SKM-1 (cell line): ENCODE data around the gene RBP3.

ENCODE experiments used
- DNase-seq: peaks from one replicate; lab custom pipeline; 2025; ENCODE audit not compliant: unreplicated experiment; lab: John Stamatoyannopoulos, UW

RBP3 gene

DNA sequence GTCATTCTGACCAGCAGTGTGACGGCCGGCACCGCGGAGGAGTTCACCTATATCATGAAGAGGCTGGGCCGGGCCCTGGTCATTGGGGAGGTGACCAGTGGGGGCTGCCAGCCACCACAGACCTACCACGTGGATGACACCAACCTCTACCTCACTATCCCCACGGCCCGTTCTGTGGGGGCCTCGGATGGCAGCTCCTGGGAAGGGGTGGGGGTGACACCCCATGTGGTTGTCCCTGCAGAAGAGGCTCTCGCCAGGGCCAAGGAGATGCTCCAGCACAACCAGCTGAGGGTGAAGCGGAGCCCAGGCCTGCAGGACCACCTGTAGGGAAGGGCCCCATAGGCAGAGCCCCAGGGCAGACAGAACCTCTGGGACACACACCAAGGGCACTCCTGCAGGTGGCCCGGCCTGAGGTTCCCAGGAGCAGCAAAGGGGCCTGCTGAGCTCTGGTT is 9.0 kb downstream of the RBP3 start:
- DNase-seq: no peak

- DNase-seq: no peak
Observed at GRCh38 chr10:47357911-47358310, 9.7 kb downstream of the RBP3 start.

DNA sequence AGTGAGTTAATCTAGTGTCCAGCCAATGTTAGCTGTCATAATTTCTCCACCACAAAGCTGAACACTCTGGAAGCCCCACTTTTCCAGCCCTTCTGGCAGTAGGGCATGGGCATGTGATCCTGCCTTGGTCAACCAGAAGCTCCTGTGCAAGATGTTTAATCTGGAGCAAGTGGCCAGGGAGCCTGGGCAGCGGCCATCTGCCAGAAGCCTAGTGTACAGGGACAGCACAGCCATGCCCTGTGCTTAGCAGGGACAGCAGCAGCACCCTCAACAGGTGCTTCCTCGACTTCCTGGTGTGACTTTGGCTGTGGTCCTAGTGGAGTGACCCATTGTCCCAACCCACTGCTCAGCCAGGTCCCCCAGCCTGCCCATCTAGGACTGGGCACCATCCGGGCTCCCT is 10.3 kb downstream of the RBP3 start:
- DNase-seq: no peak

- DNase-seq: no peak
Observed at GRCh38 chr10:47359101-47359500, 10.9 kb downstream of the RBP3 start.

DNA sequence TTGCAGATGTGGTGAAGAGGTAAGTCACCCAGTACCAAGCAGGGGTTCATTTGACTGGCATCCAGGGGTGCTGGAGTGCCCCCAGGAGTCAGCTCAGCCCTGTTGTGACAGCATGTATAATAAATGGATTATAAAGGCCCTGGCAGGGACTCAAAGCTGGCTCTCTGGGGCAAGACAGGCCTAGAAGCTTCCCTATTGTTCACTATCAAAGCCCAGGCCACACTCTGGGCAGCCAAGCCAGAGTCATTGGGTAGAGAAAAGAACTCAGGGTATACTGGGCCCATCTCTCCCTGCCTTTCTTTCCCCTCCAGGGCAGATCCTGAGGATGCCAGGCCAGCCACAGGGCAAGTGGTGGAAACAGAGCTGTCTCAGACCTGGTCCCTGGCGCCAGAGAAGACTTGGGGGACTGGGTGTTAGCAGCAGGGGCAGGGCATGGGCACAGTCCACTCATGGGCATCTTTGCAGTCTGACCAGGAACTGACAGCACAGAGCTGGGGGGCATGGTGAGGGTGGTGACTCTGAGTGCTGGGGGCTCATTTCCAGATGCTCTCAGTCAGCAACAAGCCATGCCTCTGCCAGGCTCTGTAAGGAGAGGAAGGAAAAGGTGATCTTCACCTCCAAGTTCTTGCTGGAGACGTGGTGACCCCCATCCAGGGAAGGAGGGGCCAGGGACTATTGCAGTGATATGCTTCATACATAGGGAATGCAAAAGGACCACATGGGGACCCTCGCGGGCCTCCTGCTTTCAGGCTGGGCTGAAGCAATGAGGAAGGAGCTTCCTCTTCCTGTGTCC is 11.7 kb downstream of the RBP3 start:
- DNase-seq: no peak

DNA sequence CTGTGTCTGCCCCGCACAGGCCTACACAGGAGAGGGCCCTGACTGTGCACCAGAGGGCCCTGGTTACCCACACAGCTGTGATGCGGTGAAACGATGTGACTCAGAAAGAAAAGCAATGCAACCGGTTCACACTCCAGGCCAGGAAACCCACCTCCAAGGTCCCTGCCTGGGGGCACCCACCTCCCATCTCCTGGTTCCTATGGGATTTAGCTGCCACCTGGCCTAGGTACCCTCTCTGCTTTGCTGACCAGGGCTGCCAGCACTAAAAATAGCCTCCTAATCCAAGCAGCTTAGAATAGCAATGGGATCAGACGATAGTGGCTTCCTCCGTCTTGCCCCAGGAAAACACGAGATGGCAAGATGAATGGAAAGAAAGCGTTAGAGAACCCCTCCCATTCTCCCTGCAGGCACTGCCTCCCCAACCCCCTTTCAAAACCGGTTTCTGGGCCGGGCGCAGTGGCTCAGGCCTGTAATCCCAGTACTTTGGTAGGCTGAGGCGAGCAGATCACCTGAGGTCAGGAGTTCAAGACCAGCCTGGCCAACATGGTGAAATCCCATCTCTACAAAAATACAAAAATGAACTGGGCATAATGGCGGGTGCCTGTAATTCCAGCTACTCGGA is 12.4 kb downstream of the RBP3 start:
- no peak for DNase-seq

DNA sequence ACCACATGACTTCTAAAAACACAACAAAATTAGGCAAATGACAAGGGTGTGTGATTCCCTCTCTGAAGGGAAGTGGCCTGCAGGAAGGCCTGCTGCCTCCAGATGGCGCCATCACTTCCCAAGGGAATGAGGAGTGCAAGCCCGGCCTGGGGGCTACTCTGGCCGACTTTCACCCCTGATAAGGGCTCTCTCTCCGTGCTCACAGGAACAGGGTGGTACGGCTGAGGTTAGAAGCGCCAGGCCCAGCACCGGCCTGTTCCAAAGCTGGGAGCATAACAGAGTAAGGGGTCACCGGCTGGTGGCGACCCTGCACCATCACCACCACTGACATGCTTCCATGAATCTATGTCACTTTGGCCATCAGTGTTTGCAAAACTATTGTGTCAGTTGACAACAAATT is 13.1 kb downstream of the RBP3 start:
- DNase-seq: no peak

DNA sequence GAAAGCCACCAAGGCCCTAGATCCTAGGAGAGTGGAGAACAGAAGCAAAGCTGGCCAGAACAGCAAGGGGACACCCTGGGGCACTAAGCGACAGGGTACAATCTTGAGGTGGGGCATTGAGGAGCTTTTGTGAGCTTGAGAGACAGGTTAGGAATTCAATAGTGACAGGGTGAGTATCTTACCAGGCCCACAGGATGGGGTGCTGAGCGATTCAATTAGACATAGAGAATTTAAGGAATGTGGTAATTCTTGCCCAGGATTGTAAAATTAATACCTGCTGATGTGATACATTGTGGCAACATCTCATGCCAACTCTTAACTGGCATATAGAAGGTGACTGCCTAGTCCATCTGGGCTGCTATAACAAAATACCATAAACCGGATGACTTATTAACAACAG is 14.0 kb downstream of the RBP3 start:
- no peak for DNase-seq

DNA sequence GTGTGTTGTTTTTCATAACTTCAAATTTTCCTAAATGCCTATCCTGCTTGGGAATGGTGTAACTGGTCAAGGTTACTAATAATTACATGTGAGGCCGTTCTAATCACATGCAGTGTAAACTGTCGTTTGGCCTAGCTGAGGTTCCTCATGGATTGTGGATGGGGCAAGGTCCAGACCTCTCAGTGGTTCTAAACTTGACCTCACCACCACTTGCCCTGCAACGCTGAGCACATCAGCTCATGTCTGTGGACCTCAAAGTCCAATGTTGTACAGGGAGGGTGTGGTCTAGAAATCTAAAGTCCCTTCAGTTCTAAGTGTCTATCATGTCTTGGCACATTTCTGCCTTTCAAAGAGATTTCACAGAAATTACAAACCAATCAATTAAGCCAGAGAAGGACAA is 15.6 kb downstream of the RBP3 start:
- DNase-seq: no peak

- no peak for DNase-seq
Observed at GRCh38 chr10:47364366-47364765, 16.2 kb downstream of the RBP3 start.

- no peak for DNase-seq
Observed at GRCh38 chr10:47364911-47365310, 16.7 kb downstream of the RBP3 start.

- no peak for DNase-seq
Observed at GRCh38 chr10:47365431-47366180, 17.4 kb downstream of the RBP3 start.

DNA sequence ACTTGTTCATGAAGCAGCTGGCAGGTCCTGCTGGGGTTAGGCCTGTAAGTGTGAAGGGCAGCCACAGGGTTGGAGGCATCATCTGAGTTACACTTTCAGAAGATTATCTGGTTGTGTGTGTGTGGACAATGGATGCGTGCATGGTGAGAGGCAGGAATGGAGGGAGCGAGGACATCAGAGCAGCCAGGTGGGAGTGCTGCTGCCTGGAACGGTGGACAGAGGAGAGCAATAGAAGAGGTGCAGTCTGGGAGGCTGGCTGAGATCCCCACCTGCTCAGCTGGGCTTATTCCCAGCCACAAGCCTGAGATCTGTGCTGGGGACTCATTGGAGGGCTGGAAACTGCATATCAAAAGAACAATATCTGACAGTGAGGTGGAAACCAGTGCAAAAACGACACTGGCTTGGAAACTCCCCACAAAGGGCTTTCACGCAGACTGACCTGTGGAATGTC is 18.0 kb downstream of the RBP3 start:
- no peak for DNase-seq

DNA sequence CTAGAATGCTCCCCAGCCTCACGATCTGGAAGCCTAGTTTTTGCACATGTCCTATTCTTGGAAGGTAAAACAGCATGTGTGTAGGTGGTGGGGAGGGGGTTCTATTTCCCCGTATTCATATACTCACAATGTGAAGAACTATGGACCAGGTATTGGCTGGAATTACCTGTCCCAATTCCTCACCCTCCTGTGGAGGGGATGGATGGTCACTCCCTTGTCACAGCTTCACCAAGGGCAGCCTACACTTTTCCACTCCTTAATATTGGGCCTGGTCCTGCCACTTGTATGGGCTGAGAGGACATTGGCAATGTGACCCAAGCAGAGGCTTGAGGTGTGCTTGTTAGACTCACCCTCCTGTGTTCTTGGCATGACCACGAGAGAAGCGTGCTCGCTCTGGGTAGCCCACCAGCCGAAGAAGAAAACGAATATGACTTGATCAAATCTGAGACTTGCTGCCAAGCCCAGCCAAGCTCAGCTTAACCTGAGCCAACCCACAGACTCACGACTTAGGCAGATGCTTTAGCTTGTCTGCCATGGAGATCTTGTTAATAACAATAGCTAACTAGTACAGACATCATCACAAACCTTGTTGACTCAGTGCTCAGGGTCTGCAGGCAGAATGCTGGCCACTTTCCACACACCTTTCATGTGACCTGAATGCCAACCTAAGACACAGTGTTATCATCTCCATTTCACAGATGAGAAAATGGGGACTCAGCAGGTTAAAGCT is 18.7 kb downstream of the RBP3 start:
- no peak for DNase-seq

DNA sequence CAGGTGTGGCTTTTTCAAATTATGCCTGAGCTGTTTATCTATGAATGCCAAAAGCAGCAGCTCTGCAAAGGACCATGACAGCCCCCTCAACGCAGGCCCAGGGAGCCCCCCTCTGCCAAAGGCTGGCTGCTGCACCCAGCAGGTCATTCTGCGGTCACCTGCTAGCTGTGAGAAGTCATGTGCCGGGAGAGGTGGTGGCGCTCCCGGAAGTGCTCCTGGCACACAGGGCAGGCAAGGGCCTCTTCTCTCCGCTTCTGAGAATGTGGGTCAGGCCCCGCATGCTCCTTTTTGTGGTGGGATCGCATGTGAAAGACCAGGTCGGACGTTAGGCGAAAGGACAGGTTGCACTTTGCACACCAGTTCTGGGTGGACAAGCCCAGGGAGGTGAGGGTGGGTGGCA is 19.5 kb downstream of the RBP3 start:
- DNase-seq: no peak

GRCh38 chr10:47368431-47369180 is 20.4 kb downstream of the RBP3 start:
- no peak for DNase-seq

GRCh38 chr10:47369251-47369894 is 21.2 kb downstream of the RBP3 start:
- DNase-seq: no peak

DNA sequence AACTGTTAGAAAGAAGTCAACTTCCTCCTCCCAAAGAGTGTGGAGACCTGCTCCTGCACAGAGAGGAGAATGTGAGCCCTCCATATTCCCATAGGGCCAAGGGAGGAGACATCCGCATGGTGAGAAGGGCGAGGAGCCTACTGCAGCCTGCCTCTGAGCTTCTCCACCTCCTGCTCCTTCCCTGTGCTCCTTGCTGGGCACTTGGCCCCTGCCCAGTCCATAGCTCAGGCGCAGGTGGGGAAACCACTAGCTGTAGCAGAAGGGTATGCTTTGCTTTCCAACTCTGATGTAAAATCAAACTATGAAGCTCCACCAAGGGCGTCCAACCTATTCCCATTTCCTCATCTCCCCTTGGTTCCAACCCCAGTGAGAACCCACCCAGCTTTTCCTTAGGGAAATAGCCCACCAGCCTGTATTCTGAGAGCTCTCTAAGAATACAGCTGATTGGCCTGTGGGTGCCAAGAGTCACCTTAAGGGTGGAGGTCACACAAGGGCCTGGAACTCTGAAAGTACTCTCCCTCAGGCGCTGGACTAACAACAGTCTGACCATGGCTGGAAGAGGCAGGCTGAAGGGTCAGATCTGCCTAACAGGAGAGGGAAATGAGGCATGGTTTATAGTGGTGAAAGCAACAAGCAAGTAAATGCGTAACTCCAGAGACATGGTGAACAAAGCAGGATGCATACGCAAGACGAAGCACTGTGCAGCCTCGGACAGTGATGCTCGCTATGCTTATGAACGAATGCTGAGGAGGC is 22.0 kb downstream of the RBP3 start:
- no peak for DNase-seq

DNA sequence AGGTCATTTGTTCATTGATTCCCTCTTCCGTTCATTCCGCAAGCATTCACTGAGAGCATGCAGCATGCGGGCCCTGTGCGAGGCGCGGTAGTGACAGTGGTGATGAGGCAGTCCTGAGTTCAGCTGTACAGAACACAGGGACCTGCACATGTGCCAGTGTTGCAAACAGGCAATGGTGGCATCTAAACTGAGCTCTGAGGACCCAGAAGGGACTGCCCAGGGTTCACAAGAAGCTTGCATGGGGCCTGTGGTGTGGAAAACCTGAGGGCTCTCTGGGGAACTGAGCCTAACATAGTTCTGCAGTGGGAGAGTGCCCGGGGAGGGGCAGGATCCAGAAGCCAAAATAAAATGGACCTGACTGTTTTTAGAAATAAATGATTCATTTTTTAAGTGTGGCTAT is 22.7 kb downstream of the RBP3 start:
- no peak for DNase-seq
